Measurements from ENCODE around the gene ARFGAP1. TPM values are rescaled to one million over a fixed set of nuclear protein-coding genes. Genes with fewer than 3 reads are reported as not detected.

ARFGAP1 gene
- polyA plus RNA-seq, 1 donor (not counting 4 experiments of a cell fraction or from before 2014, with no cell fraction given), result 31.5 TPM

GRCh38 chr20:63312690-63313348 lies 40.2 kb downstream of the ARFGAP1 start:
- Histone ChIP-seq H2AFZ (ENCODE audit: control insufficient read depth, low read length) (no peak overlapping the region), H3K36me3 (ENCODE audit: control insufficient read depth in 2 of 2, extremely low read depth in 1 of 2, insufficient read depth in 2 of 2, low read length in 2 of 2) (no peaks in the 10 kb centered on the region), H3K27me3 (ENCODE audit: control insufficient read depth, extremely low read depth, insufficient read depth, low read length) (peaks cover 13% of the 10 kb centered on the region), H3K9me3 (ENCODE audit: control insufficient read depth, low read depth, low read length) (no peaks in the 10 kb centered on the region), H4K20me1 (ENCODE audit: control insufficient read depth, extremely low read depth, insufficient read depth, low read length) (no peaks in the 10 kb centered on the region), H3K9ac (ENCODE audit: control insufficient read depth, extremely low read depth, insufficient read depth, low read length) (no peak overlapping the region), H3K4me2 (ENCODE audit: control insufficient read depth, extremely low read depth, insufficient read depth, low read depth, low read length) (no peak overlapping the region), H3K9me1 (ENCODE audit: control insufficient read depth, extremely low read depth, insufficient read depth, low read length) (no peaks in the 10 kb centered on the region), H3K79me2 (ENCODE audit: control insufficient read depth, insufficient read depth, low read length) (no peaks in the 10 kb centered on the region), H3K4me3 (ENCODE audit: control insufficient read depth in 2 of 3, extremely low read depth in 1 of 3, insufficient read depth in 2 of 3, low read depth in 1 of 3, low read length in 3 of 3) (no peak overlapping the region), H3K27ac (ENCODE audit: control insufficient read depth, insufficient read depth, low read length) (no peak overlapping the region), H3K4me1 (ENCODE audit: control insufficient read depth, extremely low read depth, insufficient read depth, low read length) (no peaks in the 10 kb centered on the region)
- DNase-seq (ENCODE audit: low read depth, low spot score) (no peak), FAIRE-seq (no peak)
- no peak for TF ChIP-seq CTCF (optimal IDR thresholded peaks at IDR 0.05 in 1 of 3, IDR thresholded peaks at IDR 0.05 in 1 of 3, conservative IDR thresholded peaks at IDR 0.05 in 1 of 3; ENCODE audit: extremely low read depth in 1 of 3, insufficient read depth in 2 of 3, low read length in 3 of 3)
- no peak for TF ChIP-seq EZH2 (IDR thresholded peaks at IDR 0.05; ENCODE audit: low read length)
- dilution Hi-C loops (cut with MboI; ENCODE audit: extremely low pct_ligation_motif_present, low sequenced_read_pairs), result no loop called here

GRCh38 chr20:63313349-63314014 lies 40.9 kb downstream of the ARFGAP1 start:
- H4K20me1 ChIP-seq (ENCODE audit: control insufficient read depth, extremely low read depth, insufficient read depth, low read length), result no peaks in the 10 kb centered on the region
- H3K4me1 ChIP-seq (ENCODE audit: control insufficient read depth, extremely low read depth, insufficient read depth, low read length), result no peaks in the 10 kb centered on the region
- DNase-seq (ENCODE audit: low read depth, low spot score) (no peak), FAIRE-seq (no peak)
- no peak overlapping the region for H3K27ac ChIP-seq (ENCODE audit: control insufficient read depth, insufficient read depth, low read length)
- no peaks in the 10 kb centered on the region for H3K79me2 ChIP-seq (ENCODE audit: control insufficient read depth, insufficient read depth, low read length)
- H3K36me3 ChIP-seq (ENCODE audit: control insufficient read depth in 2 of 2, extremely low read depth in 1 of 2, insufficient read depth in 2 of 2, low read length in 2 of 2), result no peaks in the 10 kb centered on the region
- dilution Hi-C loops (cut with MboI; ENCODE audit: extremely low pct_ligation_motif_present, low sequenced_read_pairs), result no loop called here
- H3K9me3 ChIP-seq (ENCODE audit: control insufficient read depth, low read depth, low read length), result no peaks in the 10 kb centered on the region
- H2AFZ ChIP-seq (ENCODE audit: control insufficient read depth, low read length), result no peak overlapping the region
- peaks cover 13% of the 10 kb centered on the region for H3K27me3 ChIP-seq (ENCODE audit: control insufficient read depth, extremely low read depth, insufficient read depth, low read length)
- H3K9me1 ChIP-seq (ENCODE audit: control insufficient read depth, extremely low read depth, insufficient read depth, low read length), result no peaks in the 10 kb centered on the region
- no peak overlapping the region for H3K9ac ChIP-seq (ENCODE audit: control insufficient read depth, extremely low read depth, insufficient read depth, low read length)
- no peak overlapping the region for H3K4me3 ChIP-seq (ENCODE audit: control insufficient read depth in 2 of 3, extremely low read depth in 1 of 3, insufficient read depth in 2 of 3, low read depth in 1 of 3, low read length in 3 of 3)
- TF ChIP-seq CTCF (optimal IDR thresholded peaks at IDR 0.05 in 1 of 3, IDR thresholded peaks at IDR 0.05 in 1 of 3, conservative IDR thresholded peaks at IDR 0.05 in 1 of 3; ENCODE audit: extremely low read depth in 1 of 3, insufficient read depth in 2 of 3, low read length in 3 of 3), result no peak
- TF ChIP-seq EZH2 (IDR thresholded peaks at IDR 0.05; ENCODE audit: low read length), result no peak
- H3K4me2 ChIP-seq (ENCODE audit: control insufficient read depth, extremely low read depth, insufficient read depth, low read depth, low read length), result no peak overlapping the region
